ENCODE data around the gene RYR2. TPM values are rescaled to one million over a fixed set of nuclear protein-coding genes. Genes with fewer than 3 reads are reported as not detected.

The RYR2 gene
- total and polyA plus RNA-seq, 4 experiments from 2014 or later = not detected

DNA sequence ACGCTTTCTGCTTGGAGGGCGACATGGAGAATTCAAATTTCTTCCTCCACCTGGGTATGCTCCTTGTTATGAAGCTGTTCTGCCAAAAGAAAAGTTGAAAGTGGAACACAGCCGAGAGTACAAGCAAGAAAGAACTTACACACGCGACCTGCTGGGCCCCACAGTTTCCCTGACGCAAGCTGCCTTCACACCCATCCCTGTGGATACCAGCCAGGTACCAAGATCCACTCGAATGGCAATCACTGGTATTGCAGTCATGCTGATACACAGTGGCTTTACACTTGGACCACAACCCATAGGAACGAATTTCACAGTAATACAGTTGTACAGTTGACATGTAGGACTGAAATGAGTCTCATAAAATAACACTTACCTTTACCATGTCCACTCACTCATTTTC lies 461.3 kb downstream of the RYR2 start:
- no peaks in the 10 kb centered on the region for H3K9me3 ChIP-seq (ENCODE audit: control insufficient read depth in 1 of 2, low read length in 2 of 2)
- Mint-ChIP-seq H3K36me3 (no peaks in the 10 kb centered on the region), H3K27ac (no peak overlapping the region), H3K4me3 (no peak overlapping the region), H3K9me3 (no peaks in the 10 kb centered on the region), H3K27me3 (peaks cover 0 to 1% of the 10 kb centered on the region in 2 donors), H3K4me1 (peaks cover 4 to 12% (median 9%) of the 10 kb centered on the region in 4 donors)
- H3K27me3 ChIP-seq (ENCODE audit: insufficient read depth, low read length) = no peaks in the 10 kb centered on the region
- H3K27ac ChIP-seq (ENCODE audit: low read depth, low read length) = no peak overlapping the region
- H3K36me3 ChIP-seq (ENCODE audit: insufficient read depth, low read length) = no peaks in the 10 kb centered on the region
- peaks cover 6% of the 10 kb centered on the region for H3K4me1 ChIP-seq (ENCODE audit: insufficient read depth, low read length)
- ChIA-PET POLR2A (ENCODE audit: partially characterized antibody) (no interaction called here), CTCF (ENCODE audit: partially characterized antibody) (no interaction called here)
- no peak overlapping the region for H3K4me3 ChIP-seq (ENCODE audit: low read length in 2 of 2)
- DNase-seq = no peak
- intact Hi-C loops (cut with micrococcal nuclease) = no loop called here

DNA sequence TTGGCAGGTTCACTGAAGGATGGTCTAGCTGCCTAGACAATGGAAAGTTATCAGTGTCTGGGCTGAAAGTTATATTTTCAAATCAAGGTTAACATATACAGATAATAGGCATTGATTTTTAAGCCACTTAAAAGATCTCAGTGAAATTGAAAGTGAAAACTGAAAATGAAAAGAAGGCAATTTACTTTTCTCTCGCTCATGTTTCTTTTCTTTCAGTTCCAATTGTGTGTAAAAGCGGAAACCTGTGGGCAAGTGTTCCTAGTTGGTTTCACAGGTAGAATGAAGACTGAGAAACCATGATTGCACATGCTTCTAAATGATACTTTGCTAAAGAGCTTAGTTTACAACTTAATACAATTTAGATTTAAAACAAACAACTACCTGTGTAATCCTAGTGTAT lies 465.0 kb downstream of the RYR2 start:
- peak in 1 of 5 donors; percentile 10 for DNase-seq
- Mint-ChIP-seq H3K9me3 (peaks cover 0 to 2% (median 0%) of the 10 kb centered on the region in 8 donors), H3K4me1 (peaks cover 4 to 12% (median 9%) of the 10 kb centered on the region in 4 donors), H3K27ac (peak overlapping the region; percentile 1 to 73 (median 53)), H3K4me3 (peak overlapping the region; percentile 27 to 78 (median 66)), H3K27me3 (no peaks in the 10 kb centered on the region), H3K36me3 (no peaks in the 10 kb centered on the region)
- intact Hi-C loops (cut with micrococcal nuclease) = no loop called here
- ChIA-PET POLR2A (ENCODE audit: partially characterized antibody) (interaction anchor here (0.6 kb wide), 1 partner anchor 78 kb away, joined by 3 read pairs; no protein-coding TSS in a partner anchor), CTCF (ENCODE audit: partially characterized antibody) (interaction anchor here (1.0 kb wide), 1 partner anchor 15 kb away, joined by 3 read pairs; no protein-coding TSS in a partner anchor)
- Histone ChIP-seq H3K36me3 (ENCODE audit: insufficient read depth, low read length) (no peaks in the 10 kb centered on the region), H3K4me3 (ENCODE audit: low read length in 2 of 2) (no peak overlapping the region), H3K4me1 (ENCODE audit: insufficient read depth, low read length) (peaks cover 6% of the 10 kb centered on the region), H3K9me3 (ENCODE audit: control insufficient read depth in 1 of 2, low read length in 2 of 2) (no peaks in the 10 kb centered on the region), H3K27me3 (ENCODE audit: insufficient read depth, low read length) (no peaks in the 10 kb centered on the region), H3K27ac (ENCODE audit: low read depth, low read length) (no peak overlapping the region)

DNA sequence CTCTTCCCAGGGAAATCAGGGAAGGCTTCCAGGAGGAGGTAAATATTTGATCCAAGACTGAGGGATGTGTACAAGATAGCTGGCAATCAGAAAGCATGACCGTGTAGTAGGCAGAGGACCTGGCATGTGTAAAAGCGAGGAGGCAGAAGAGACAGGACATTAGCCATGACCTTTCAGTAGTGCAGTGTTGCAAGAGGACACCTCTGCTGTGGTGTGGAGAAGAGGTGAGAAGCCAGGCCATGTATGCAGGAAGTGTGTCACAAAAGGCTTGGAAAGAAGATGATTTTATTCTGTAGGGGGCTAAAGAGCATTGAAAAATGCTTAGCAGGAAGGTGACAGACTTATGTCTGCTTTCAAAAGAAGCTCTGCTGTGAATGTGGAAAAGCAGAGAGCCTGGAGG lies 467.8 kb downstream of the RYR2 start:
- H3K4me1 ChIP-seq (ENCODE audit: insufficient read depth, low read length) = peaks cover 6% of the 10 kb centered on the region
- POLR2A ChIA-PET (ENCODE audit: partially characterized antibody) = no interaction called here
- intact Hi-C loops (cut with micrococcal nuclease) = no loop called here
- H3K27me3 ChIP-seq (ENCODE audit: insufficient read depth, low read length) = no peaks in the 10 kb centered on the region
- Mint-ChIP-seq H3K4me1 (peaks cover 4 to 12% (median 9%) of the 10 kb centered on the region in 4 donors), H3K27ac (peak overlapping the region in 1 of 7 donors; percentile 8), H3K9me3 (peaks cover 0 to 2% (median 0%) of the 10 kb centered on the region in 8 donors), H3K36me3 (no peaks in the 10 kb centered on the region), H3K27me3 (peaks cover 0 to 3% of the 10 kb centered on the region in 2 donors), H3K4me3 (no peak overlapping the region)
- H3K27ac ChIP-seq (ENCODE audit: low read depth, low read length) = no peak overlapping the region
- CTCF ChIA-PET (ENCODE audit: partially characterized antibody) = no interaction called here
- H3K36me3 ChIP-seq (ENCODE audit: insufficient read depth, low read length) = no peaks in the 10 kb centered on the region
- no peak for DNase-seq
- H3K4me3 ChIP-seq (ENCODE audit: low read length in 2 of 2) = no peak overlapping the region
- H3K9me3 ChIP-seq (ENCODE audit: control insufficient read depth in 1 of 2, low read length in 2 of 2) = no peaks in the 10 kb centered on the region

DNA sequence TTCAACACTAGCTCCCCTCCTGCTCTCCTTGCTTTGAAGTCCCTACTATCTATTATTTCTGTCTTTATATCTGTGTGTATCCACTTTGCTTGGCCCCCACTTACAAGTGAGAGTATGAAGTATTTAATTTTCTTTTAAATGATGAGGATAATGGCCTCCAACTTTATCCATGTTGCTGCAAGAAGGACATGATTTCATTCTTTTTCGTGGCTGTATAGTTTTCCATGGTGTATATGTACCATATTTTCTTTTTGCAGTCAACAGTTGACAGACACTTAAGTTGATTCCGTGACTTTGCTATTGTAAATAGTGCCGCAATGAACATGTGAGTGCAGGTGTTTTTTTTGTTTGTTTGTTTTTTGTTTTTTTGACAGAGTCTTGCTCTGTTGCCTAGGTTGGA lies 483.1 kb downstream of the RYR2 start:
- intact Hi-C loops (cut with micrococcal nuclease) = no loop called here
- POLR2A ChIA-PET (ENCODE audit: partially characterized antibody) = no interaction called here

DNA sequence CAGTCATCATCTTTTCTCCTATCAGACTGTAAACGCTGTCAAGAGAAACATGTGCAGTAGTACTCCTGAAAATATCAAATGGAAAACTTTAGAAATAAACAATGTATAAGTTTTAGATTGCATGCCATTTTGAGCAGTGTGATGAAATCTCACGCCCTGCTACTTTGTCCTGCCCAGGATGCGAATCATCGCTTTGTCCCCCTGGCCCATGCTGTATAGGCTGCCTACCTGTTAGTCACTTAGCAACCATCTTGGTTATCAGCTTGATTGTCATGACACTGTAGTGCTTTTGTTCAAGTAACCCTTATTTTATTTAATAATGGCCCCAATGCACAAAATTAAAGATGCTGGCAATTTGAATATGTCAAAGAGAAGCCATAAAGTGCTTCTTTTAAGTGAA lies 485.8 kb downstream of the RYR2 start:
- peaks cover 0 to 13% (median 9%) of the 10 kb centered on the region in 8 donors for H3K9me3 Mint-ChIP-seq
- Histone ChIP-seq H3K4me1 (ENCODE audit: insufficient read depth, low read length) (no peaks in the 10 kb centered on the region), H3K4me3 (ENCODE audit: low read length in 2 of 2) (no peak overlapping the region), H3K27me3 (ENCODE audit: insufficient read depth, low read length) (no peaks in the 10 kb centered on the region), H3K36me3 (ENCODE audit: insufficient read depth, low read length) (no peaks in the 10 kb centered on the region), H3K27ac (ENCODE audit: low read depth, low read length) (no peak overlapping the region), H3K9me3 (ENCODE audit: control insufficient read depth in 1 of 2, low read length in 2 of 2) (no peaks in the 10 kb centered on the region)
- no peak for DNase-seq
- ChIA-PET POLR2A (ENCODE audit: partially characterized antibody) (no interaction called here), CTCF (ENCODE audit: partially characterized antibody) (no interaction called here)
- H3K4me3 Mint-ChIP-seq = no peak overlapping the region
- intact Hi-C loops (cut with micrococcal nuclease) = no loop called here
- H3K4me1 Mint-ChIP-seq = no peaks in the 10 kb centered on the region
- H3K27me3 Mint-ChIP-seq = no peaks in the 10 kb centered on the region
- no peak overlapping the region for H3K27ac Mint-ChIP-seq
- no peaks in the 10 kb centered on the region for H3K36me3 Mint-ChIP-seq

More for the DNA sequence above, 483.1 kb downstream of the RYR2 start:
- Histone ChIP-seq H3K9me3 (ENCODE audit: control insufficient read depth in 1 of 2, low read length in 2 of 2) (no peaks in the 10 kb centered on the region), H3K27ac (ENCODE audit: low read depth, low read length) (no peak overlapping the region), H3K4me3 (ENCODE audit: low read length in 2 of 2) (no peak overlapping the region), H3K4me1 (ENCODE audit: insufficient read depth, low read length) (no peaks in the 10 kb centered on the region), H3K27me3 (ENCODE audit: insufficient read depth, low read length) (no peaks in the 10 kb centered on the region), H3K36me3 (ENCODE audit: insufficient read depth, low read length) (no peaks in the 10 kb centered on the region)
- Mint-ChIP-seq H3K4me3 (no peak overlapping the region), H3K36me3 (no peaks in the 10 kb centered on the region), H3K27me3 (peaks cover 0 to 4% of the 10 kb centered on the region in 2 donors), H3K4me1 (no peaks in the 10 kb centered on the region), H3K9me3 (peaks cover 0 to 13% (median 9%) of the 10 kb centered on the region in 8 donors), H3K27ac (no peak overlapping the region)
- CTCF ChIA-PET (ENCODE audit: partially characterized antibody) = no interaction called here
- no peak for DNase-seq

DNA sequence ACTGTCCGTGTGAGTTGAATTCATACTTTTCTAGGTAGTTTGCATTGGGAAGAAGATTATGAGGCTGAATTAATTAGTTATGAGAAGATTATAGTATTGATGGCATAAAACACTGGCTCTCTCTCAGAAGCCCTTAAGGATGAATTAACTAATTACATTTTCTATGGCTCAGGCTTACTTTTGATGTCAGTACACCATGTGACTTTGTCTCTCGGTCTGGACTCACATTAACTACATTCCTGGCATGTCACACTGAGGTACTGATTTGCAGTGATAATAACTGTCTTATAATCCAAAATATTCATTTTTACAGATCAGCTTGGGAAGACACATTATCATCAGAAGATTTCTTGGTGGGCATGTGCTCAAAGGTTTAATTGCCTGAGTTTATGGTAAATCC lies 486.6 kb downstream of the RYR2 start:
- Histone ChIP-seq H3K4me3 (ENCODE audit: low read length in 2 of 2) (no peak overlapping the region), H3K27ac (ENCODE audit: low read depth, low read length) (no peak overlapping the region), H3K36me3 (ENCODE audit: insufficient read depth, low read length) (no peaks in the 10 kb centered on the region), H3K27me3 (ENCODE audit: insufficient read depth, low read length) (no peaks in the 10 kb centered on the region), H3K4me1 (ENCODE audit: insufficient read depth, low read length) (no peaks in the 10 kb centered on the region), H3K9me3 (ENCODE audit: control insufficient read depth in 1 of 2, low read length in 2 of 2) (no peaks in the 10 kb centered on the region)
- POLR2A ChIA-PET (ENCODE audit: partially characterized antibody) = no interaction called here
- intact Hi-C loops (cut with micrococcal nuclease) = no loop called here
- Mint-ChIP-seq H3K4me3 (no peak overlapping the region), H3K4me1 (no peaks in the 10 kb centered on the region), H3K27ac (no peak overlapping the region), H3K36me3 (no peaks in the 10 kb centered on the region), H3K9me3 (peaks cover 0 to 13% (median 9%) of the 10 kb centered on the region in 8 donors), H3K27me3 (peaks cover 0 to 2% of the 10 kb centered on the region in 2 donors)
- DNase-seq = no peak
- CTCF ChIA-PET (ENCODE audit: partially characterized antibody) = no interaction called here

DNA sequence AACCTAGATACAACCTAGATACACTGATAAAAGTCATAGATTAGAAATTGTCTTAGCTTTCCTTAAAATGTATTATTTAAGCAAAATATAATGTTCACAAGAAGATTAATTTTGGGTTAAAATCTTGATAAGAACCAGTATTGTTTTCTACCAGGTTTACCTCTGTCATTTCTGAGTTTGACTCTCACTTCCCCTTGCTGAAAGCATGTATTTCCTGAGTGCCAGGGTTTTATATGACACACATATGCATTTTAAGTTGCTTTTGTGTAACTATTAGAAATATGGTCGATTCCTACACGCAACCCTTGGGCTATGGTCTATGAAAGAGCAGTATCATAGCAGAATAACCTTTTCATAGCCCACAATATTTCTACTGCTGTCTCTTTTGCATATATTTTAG lies 497.1 kb downstream of the RYR2 start:
- H3K27ac ChIP-seq (ENCODE audit: low read depth, low read length) = no peak overlapping the region
- H3K4me1 Mint-ChIP-seq = no peaks in the 10 kb centered on the region
- no peaks in the 10 kb centered on the region for H3K9me3 ChIP-seq (ENCODE audit: control insufficient read depth in 1 of 2, low read length in 2 of 2)
- CTCF ChIA-PET (ENCODE audit: partially characterized antibody) = no interaction called here
- POLR2A ChIA-PET (ENCODE audit: partially characterized antibody) = no interaction called here
- DNase-seq = no peak
- no peaks in the 10 kb centered on the region for H3K4me1 ChIP-seq (ENCODE audit: insufficient read depth, low read length)
- no peaks in the 10 kb centered on the region for H3K36me3 Mint-ChIP-seq
- H3K36me3 ChIP-seq (ENCODE audit: insufficient read depth, low read length) = no peaks in the 10 kb centered on the region
- no peaks in the 10 kb centered on the region for H3K9me3 Mint-ChIP-seq
- no peak overlapping the region for H3K4me3 ChIP-seq (ENCODE audit: low read length in 2 of 2)
- no peaks in the 10 kb centered on the region for H3K27me3 Mint-ChIP-seq
- no peak overlapping the region for H3K4me3 Mint-ChIP-seq
- intact Hi-C loops (cut with micrococcal nuclease) = no loop called here
- no peaks in the 10 kb centered on the region for H3K27me3 ChIP-seq (ENCODE audit: insufficient read depth, low read length)
- no peak overlapping the region for H3K27ac Mint-ChIP-seq

Measured in CD4-positive, alpha-beta memory T cell (primary cell).